ENCODE results near the gene PTDSS2.

DNA sequence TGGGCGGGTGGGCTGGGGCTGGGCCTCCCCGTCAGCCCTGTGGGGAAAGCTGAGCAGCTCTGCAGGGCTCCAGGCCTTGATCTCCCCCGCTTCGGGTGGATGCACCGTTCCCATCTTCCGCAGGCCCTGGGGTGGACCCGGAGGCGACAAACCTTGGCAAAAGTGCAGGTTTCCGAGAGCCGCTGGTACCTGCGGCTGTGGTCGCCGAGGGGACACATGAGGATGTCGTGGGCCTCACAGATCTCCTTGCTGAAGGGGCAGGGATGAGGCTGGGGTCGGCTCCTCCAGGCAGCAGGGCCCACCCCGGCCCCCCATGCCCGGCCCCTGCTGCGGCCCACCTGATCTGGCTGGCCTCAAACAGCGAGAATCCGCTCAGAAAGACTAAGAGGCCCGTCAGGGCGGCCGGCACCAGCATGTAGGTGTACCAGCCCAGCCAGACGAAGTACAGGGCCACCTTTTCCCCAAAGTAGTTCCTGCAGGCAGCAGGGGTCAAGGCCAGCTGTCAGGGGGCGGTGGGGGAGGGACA, 20.1 kb upstream of the PTDSS2 start:
- TF ChIP-seq CTCF (IDR thresholded peaks at IDR 0.05 in 2 of 3, conservative IDR thresholded peaks at IDR 0.05 in 1 of 3; ENCODE audit: insufficient read depth in 2 of 3, low read depth in 1 of 3, low read length in 3 of 3) (no peak), CREB3 (tag; conservative IDR thresholded peaks at IDR 0.05; ENCODE audit: low read depth) (no peak), FOXK2 (conservative IDR thresholded peaks at IDR 0.05 in 1 of 2, IDR thresholded peaks at IDR 0.05 in 1 of 2; ENCODE audit: low read depth in 2 of 2) (no peak), EZH2 (IDR thresholded peaks at IDR 0.05; ENCODE audit: borderline replicate concordance, low read depth, low read length) (no peak), JUN (IDR thresholded peaks at IDR 0.05; ENCODE audit: borderline replicate concordance, low read depth, low read length) (no peak), JUN (CRISPR knock-in tag; IDR thresholded peaks at IDR 0.05; ENCODE audit: borderline replicate concordance) (no peak), KDM2B (CRISPR knock-in tag; IDR thresholded peaks at IDR 0.05) (no peak), HNRNPUL1 (IDR thresholded peaks at IDR 0.05; ENCODE audit: low read length) (no peak), RAD21 (CRISPR knock-in tag; conservative IDR thresholded peaks at IDR 0.05 in 1 of 2, IDR thresholded peaks at IDR 0.05 in 1 of 2) (no peak), ZFX (CRISPR knock-in tag; IDR thresholded peaks at IDR 0.05) (no peak), U2AF1 (optimal IDR thresholded peaks at IDR 0.05; ENCODE audit: low read depth, low read length) (no peak)
- TF ChIP-seq, protein P1, sequence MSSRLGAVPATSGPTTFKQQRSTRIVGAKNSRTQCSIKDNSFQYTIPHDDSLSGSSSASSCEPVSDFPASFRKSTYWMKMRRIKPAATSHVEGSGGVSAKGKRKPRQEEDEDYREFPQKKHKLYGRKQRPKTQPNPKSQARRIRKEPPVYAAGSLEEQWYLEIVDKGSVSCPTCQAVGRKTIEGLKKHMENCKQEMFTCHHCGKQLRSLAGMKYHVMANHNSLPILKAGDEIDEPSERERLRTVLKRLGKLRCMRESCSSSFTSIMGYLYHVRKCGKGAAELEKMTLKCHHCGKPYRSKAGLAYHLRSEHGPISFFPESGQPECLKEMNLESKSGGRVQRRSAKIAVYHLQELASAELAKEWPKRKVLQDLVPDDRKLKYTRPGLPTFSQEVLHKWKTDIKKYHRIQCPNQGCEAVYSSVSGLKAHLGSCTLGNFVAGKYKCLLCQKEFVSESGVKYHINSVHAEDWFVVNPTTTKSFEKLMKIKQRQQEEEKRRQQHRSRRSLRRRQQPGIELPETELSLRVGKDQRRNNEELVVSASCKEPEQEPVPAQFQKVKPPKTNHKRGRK (tag; IDR thresholded peaks at IDR 0.05) = no peak
- TF ChIP-seq, protein P2, sequence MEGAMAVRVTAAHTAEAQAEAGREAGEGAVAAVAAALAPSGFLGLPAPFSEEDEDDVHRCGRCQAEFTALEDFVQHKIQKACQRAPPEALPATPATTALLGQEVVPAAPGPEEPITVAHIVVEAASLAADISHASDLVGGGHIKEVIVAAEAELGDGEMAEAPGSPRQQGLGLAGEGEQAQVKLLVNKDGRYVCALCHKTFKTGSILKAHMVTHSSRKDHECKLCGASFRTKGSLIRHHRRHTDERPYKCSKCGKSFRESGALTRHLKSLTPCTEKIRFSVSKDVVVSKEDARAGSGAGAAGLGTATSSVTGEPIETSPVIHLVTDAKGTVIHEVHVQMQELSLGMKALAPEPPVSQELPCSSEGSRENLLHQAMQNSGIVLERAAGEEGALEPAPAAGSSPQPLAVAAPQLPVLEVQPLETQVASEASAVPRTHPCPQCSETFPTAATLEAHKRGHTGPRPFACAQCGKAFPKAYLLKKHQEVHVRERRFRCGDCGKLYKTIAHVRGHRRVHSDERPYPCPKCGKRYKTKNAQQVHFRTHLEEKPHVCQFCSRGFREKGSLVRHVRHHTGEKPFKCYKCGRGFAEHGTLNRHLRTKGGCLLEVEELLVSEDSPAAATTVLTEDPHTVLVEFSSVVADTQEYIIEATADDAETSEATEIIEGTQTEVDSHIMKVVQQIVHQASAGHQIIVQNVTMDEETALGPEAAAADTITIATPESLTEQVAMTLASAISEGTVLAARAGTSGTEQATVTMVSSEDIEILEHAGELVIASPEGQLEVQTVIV (CRISPR knock-in tag; IDR thresholded peaks at IDR 0.05; ENCODE audit: borderline replicate concordance) = no peak
- TF ChIP-seq, protein P3, sequence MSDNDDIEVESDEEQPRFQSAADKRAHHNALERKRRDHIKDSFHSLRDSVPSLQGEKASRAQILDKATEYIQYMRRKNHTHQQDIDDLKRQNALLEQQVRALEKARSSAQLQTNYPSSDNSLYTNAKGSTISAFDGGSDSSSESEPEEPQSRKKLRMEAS (CRISPR knock-in tag; IDR thresholded peaks at IDR 0.05) = no peak
